Pancreas (tissue), 10 donors: ENCODE measurements around the gene CNDP1. TPM values are rescaled to one million over a fixed set of nuclear protein-coding genes. Genes with fewer than 3 reads are reported as not detected.
A peak's percentile ranks its signal among the peaks of the same experiment; 100 is the strongest.

Experiments
- ATAC-seq, 4 donors: fragments of 200-7000 bp; cut with Tn5 transposase; one replicate each; pipeline versions ENCODE4 v1.8.0 to v1.9.1; 2020; ENCODE audit warnings: mild to moderate bottlenecking in 4 of 4, moderate library complexity in 4 of 4
- DNase-seq, 6 donors: peaks; one replicate each; pipeline ENCODE4 v3.0.0-alpha.2; 2020
- FAIRE-seq: peaks from 2 replicates; lab custom pipeline; 2012; peaks lifted over from hg19 to GRCh38; lab: Jason Lieb, UNC
- H3K27ac ChIP-seq, 4 donors: fragments of 200-600 bp; sonication (generic); 1 replicate in 3 of 4; 2 replicates in 1 of 4; pipeline versions ENCODE4 v1.5.0 to v1.8.0; 2020
- H3K27me3 ChIP-seq, 4 donors: fragments of 200-600 bp; one replicate each; pipeline ENCODE4 v1.8.0; 2021
- H3K36me3 ChIP-seq, 3 donors: fragments of 200-600 bp; sonication (generic) in 1 of 3; one replicate each; pipeline versions ENCODE4 v1.5.0 to v1.8.0; 2020 to 2021
- H3K4me1 ChIP-seq, 3 donors: fragments of 200-600 bp; one replicate each; pipeline ENCODE4 v1.8.0; 2021
- H3K4me3 ChIP-seq, 4 donors: fragments of 200-600 bp; sonication (generic) in 2 of 4; one replicate each; pipeline versions ENCODE4 v1.5.0 to v1.8.0; 2020 to 2021
- H3K9me3 ChIP-seq, 4 donors: fragments of 200-600 bp; one replicate each; pipeline ENCODE4 v1.8.0; 2021
- CTCF ChIP-seq, 4 donors: fragments of 200-600 bp; sonication (generic) in 3 of 4; IDR thresholded peaks; one replicate each; pipeline versions ENCODE4 v1.5.0 to v1.8.0; 2021; ENCODE audit warnings: antibody characterized with exemption in 4 of 4
- WGBS, 2 donors: extraction: QIAGEN DNeasy Blood & Tissue Kit; methylation state at CpG; one replicate each; pipeline ENCODE4 v1.1.7; 2013; 5-methylcytosine and 5-hydroxymethylcytosine counted together
- intact Hi-C, 3 donors: fragments of 100-400 bp; cut with DNase I; formaldehyde crosslinking; loops; one replicate each; pipeline versions ENCODE4 v1.11.1 to v1.14.2; 2022
- polyA plus RNA-seq, 2 donors: library from polyadenylated mRNA; stranded (reverse); fragments of 200-250 nt; gene quantifications; one replicate each; pipeline ENCODE4 v1.2.3, GENCODE V29; 2013
- total RNA-seq, 6 donors: library from RNA; stranded (reverse); fragmentation: NEBNext Ultra II Directional in 4 of 6; extraction: Animal tissue kit (Norgen Biotek cat#: 25700) in 4 of 6; gene quantifications; one replicate each; pipeline versions ENCODE4 v1.2.1 to v1.2.4, GENCODE V29; 2021 to 2023
- donor health status: healthy with polysubstance abuse.
- donor health status: DM: no; HTN: no; CAD: no; lungs with moderate emphysema.
- donor health status: DM: no; HTN: no; CAD: no.
- donor health status: control.
- donor health status: control.
- donor health status: Bipolar disorder and iron deficiency.
- donor health status: DM: yes; HTN: yes; CAD: no.
- donor health status: DM: no; HTN: no; CAD: no.
- donor health status: DM: no; HTN: no; CAD: no.
- donor health status: DM: yes; HTN: yes; CAD: no.

The CNDP1 gene
- total and polyA plus RNA-seq, 8 donors: 0.09 to 0.84 (median 0.21) TPM; not detected in 2

GRCh38 chr18:74517236-74517630 lies 17.1 kb upstream of the CNDP1 start:
- no peak overlapping the region for H3K4me3 ChIP-seq
- H3K36me3 ChIP-seq: peaks cover 8 to 73% (median 25%) of the 10 kb centered on the region in 3 donors
- H3K4me1 ChIP-seq: no peaks in the 10 kb centered on the region
- intact Hi-C loops: no loop called here
- WGBS, 2 donors: 59 to 70% methylated on average over 15 of the region's 15 CpGs
- no peak for TF ChIP-seq CTCF (IDR thresholded peaks at IDR 0.05)
- H3K27me3 ChIP-seq: no peaks in the 10 kb centered on the region
- H3K27ac ChIP-seq: no peak overlapping the region
- no peak for FAIRE-seq
- no peak for DNase-seq
- no peaks in the 10 kb centered on the region for H3K9me3 ChIP-seq
- no peak for ATAC-seq

- peak in 1 of 6 donors; percentile 2 for DNase-seq
- no peak for TF ChIP-seq CTCF (IDR thresholded peaks at IDR 0.05)
- FAIRE-seq: no peak
- intact Hi-C loops: no loop called here
- 78 to 80% methylated on average over 32 of the region's 32 CpGs for WGBS, 2 donors
- ATAC-seq: no peak
- peaks cover 0 to 7% (median 0%) of the 10 kb centered on the region in 3 donors for H3K4me1 ChIP-seq
- no peaks in the 10 kb centered on the region for H3K9me3 ChIP-seq
- no peak overlapping the region for H3K4me3 ChIP-seq
- no peak overlapping the region for H3K27ac ChIP-seq
- H3K36me3 ChIP-seq: peaks cover 8 to 63% (median 25%) of the 10 kb centered on the region in 3 donors
- no peaks in the 10 kb centered on the region for H3K27me3 ChIP-seq
Observed at GRCh38 chr18:74518456-74519295, 15.6 kb upstream of the CNDP1 start.

- intact Hi-C loops: no loop called here
- Histone ChIP-seq H3K9me3 (no peaks in the 10 kb centered on the region), H3K4me1 (peaks cover 0 to 7% (median 0%) of the 10 kb centered on the region in 3 donors), H3K4me3 (no peak overlapping the region), H3K27ac (no peak overlapping the region), H3K36me3 (peaks cover 8 to 63% (median 25%) of the 10 kb centered on the region in 3 donors), H3K27me3 (no peaks in the 10 kb centered on the region)
- 93 to 94% methylated on average over 18 of the region's 18 CpGs for WGBS, 2 donors
- no peak for FAIRE-seq
- no peak for TF ChIP-seq CTCF (IDR thresholded peaks at IDR 0.05)
- no peak for ATAC-seq
- peak in 1 of 6 donors; percentile 1 for DNase-seq
Observed at GRCh38 chr18:74519320-74520095, 14.8 kb upstream of the CNDP1 start.

GRCh38 chr18:74520096-74520833 lies 14.0 kb upstream of the CNDP1 start:
- TF ChIP-seq CTCF (IDR thresholded peaks at IDR 0.05): no peak
- Histone ChIP-seq H3K36me3 (peaks cover 8 to 55% (median 25%) of the 10 kb centered on the region in 3 donors), H3K4me1 (peaks cover 0 to 7% (median 0%) of the 10 kb centered on the region in 3 donors), H3K27ac (no peak overlapping the region), H3K4me3 (no peak overlapping the region), H3K9me3 (no peaks in the 10 kb centered on the region), H3K27me3 (no peaks in the 10 kb centered on the region)
- ATAC-seq (no peak), DNase-seq (peak in 1 of 6 donors; percentile 1), FAIRE-seq (no peak)
- intact Hi-C loops: no loop called here
- 90 to 91% methylated on average over 14 of the region's 14 CpGs for WGBS, 2 donors
